AG09309 (cell line): ENCODE data around the gene OSBPL10.

ENCODE experiments used
- DNase-seq: peaks from one replicate; pipeline ENCODE4 v3.0.0-alpha.2; 2010; ENCODE audit warnings: low read depth
- H3K4me3 ChIP-seq: 2 replicates; pipeline ENCODE4 v1.5.1; 2011; ENCODE audit warnings: mild to moderate bottlenecking, low read depth, low read length, moderate library complexity; ENCODE audit not compliant: control insufficient read depth
- TF ChIP-seq, protein P1 (sequence below): IDR thresholded peaks from 2 replicates; pipeline ENCODE4 v1.5.1; 2011; ENCODE audit warnings: mild to moderate bottlenecking, low read depth, low read length, inconsistent platforms; ENCODE audit not compliant: insufficient read depth, control insufficient read depth; ENCODE audit errors: missing control alignments

The OSBPL10 gene

GRCh38 chr3:31624083-31624709 lies 356.9 kb downstream of the OSBPL10 start:
- DNase-seq: no peak
- no peak overlapping the region for H3K4me3 ChIP-seq
- TF ChIP-seq, protein P1, sequence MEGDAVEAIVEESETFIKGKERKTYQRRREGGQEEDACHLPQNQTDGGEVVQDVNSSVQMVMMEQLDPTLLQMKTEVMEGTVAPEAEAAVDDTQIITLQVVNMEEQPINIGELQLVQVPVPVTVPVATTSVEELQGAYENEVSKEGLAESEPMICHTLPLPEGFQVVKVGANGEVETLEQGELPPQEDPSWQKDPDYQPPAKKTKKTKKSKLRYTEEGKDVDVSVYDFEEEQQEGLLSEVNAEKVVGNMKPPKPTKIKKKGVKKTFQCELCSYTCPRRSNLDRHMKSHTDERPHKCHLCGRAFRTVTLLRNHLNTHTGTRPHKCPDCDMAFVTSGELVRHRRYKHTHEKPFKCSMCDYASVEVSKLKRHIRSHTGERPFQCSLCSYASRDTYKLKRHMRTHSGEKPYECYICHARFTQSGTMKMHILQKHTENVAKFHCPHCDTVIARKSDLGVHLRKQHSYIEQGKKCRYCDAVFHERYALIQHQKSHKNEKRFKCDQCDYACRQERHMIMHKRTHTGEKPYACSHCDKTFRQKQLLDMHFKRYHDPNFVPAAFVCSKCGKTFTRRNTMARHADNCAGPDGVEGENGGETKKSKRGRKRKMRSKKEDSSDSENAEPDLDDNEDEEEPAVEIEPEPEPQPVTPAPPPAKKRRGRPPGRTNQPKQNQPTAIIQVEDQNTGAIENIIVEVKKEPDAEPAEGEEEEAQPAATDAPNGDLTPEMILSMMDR: no peak

GRCh38 chr3:31622636-31623288 lies 358.3 kb downstream of the OSBPL10 start:
- H3K4me3 ChIP-seq: no peak overlapping the region
- TF ChIP-seq, protein P1: no peak
- no peak for DNase-seq

- DNase-seq: no peak
- H3K4me3 ChIP-seq: no peak overlapping the region
- TF ChIP-seq, protein P1: no peak
Measured at GRCh38 chr3:31621314-31621713, 359.7 kb downstream of the OSBPL10 start.

GRCh38 chr3:31620656-31621055 lies 360.4 kb downstream of the OSBPL10 start:
- H3K4me3 ChIP-seq: no peak overlapping the region
- DNase-seq: no peak
- TF ChIP-seq, protein P1: no peak

DNA sequence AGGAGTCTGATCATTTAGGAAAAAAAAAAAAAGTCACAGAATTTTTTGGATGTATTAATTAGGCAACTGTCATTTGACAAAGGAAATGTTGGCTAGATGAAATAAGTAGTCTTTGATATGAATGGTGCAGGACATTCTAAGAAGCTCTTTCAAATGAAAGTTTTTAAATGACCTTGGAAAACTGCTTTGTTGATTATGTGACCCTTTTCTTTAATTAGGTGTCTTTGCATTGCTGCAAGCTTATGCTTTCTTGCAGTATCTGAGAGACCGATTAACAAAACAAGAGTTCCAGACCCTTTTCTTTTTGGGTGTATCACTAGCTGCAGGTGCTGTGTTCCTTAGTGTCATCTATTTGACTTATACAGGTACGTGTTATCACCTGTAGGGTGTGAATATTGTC lies 364.4 kb downstream of the OSBPL10 start:
- DNase-seq: no peak
- TF ChIP-seq, protein P1: no peak
- no peak overlapping the region for H3K4me3 ChIP-seq

DNA sequence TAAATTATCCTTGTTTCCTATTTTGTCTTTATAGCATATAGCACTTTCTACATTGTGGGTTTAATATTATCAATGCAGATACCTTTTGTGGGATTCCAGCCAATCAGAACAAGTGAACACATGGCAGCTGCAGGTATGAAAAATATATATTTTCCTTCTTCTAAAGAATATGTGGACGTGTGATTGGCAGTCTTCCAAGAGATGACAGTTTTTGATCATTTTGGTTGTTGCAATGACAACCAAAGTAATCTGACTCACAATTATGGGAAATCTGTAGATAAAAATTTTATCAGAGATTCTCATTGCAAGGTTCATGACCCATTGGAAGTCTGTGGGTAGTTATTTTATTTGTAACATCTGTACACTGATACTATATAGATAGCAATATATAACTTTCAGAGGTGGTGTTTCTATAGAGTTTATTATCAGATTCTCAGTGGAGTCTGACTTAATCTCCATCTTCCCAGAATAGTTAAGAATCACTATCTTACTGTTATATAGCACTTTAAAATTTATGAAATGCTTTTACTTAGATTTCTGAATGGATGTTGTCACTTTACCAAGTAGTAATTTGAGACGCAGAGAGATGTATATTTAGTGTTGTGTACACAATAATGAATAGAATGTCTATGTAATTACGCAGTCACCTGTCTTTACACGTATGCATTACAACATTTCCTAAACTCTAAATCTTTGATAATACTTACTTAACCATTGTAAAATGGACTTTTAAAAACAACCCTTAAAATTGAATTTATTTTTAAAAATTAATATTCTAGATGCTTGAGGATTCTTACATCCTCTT lies 365.8 kb downstream of the OSBPL10 start:
- TF ChIP-seq, protein P1: no peak
- no peak for DNase-seq
- H3K4me3 ChIP-seq: no peak overlapping the region
